Nephron (organoid): ENCODE measurements around the gene MYBPC3.

Experiments
- H3K27ac Mint-ChIP-seq, 3 experiments: 2 replicates each; pipeline ENCODE4 v1.8.0; 2020; ENCODE audit warnings: mixed read lengths in 3 of 3, mild to moderate bottlenecking in 2 of 3, moderate library complexity in 1 of 3
- H3K27me3 Mint-ChIP-seq: 2 replicates; pipeline ENCODE4 v1.8.0; 2021; ENCODE audit warnings: low read depth, mild to moderate bottlenecking, moderate library complexity, mixed read lengths
- H3K36me3 Mint-ChIP-seq: 2 replicates; pipeline ENCODE4 v1.8.0; 2020; ENCODE audit warnings: low read depth, mixed read lengths
- H3K4me1 Mint-ChIP-seq: 2 replicates; pipeline ENCODE4 v1.8.0; 2020; ENCODE audit warnings: mixed read lengths
- H3K4me3 Mint-ChIP-seq, 3 experiments: 2 replicates each; pipeline ENCODE4 v1.8.0; 2020; ENCODE audit warnings: mild to moderate bottlenecking in 3 of 3, mixed read lengths in 3 of 3, moderate library complexity in 2 of 3
- H3K9me3 Mint-ChIP-seq: 2 replicates; pipeline ENCODE4 v1.8.0; 2020; ENCODE audit warnings: mixed read lengths
- CTCF ChIP-seq, 3 experiments: fragments of 200-600 bp; sonication (generic); IDR thresholded peaks; one replicate each; pipeline ENCODE4 v1.5.0; 2021; ENCODE audit warnings: antibody characterized with exemption in 3 of 3; ENCODE audit not compliant: unreplicated experiment in 3 of 3

Gene MYBPC3

DNA sequence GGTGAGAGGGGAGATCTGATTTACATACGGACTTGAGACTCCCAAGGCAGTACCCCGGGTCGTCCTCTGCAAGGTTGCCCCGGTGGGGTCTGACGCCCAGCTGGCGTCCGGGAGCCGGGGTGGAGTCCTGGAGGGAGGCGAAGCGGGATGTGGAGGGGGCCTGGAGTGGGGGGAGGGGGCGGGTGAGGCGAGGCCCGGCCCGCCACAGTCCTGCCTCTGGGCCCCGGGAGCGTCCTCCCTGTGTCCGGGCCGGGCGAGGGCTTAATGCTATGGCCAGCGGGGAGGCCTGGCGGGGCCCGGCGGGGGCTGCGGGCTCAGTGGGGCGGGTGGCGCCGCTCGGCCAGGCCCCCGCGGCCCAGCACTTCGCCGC, 2.4 kb upstream of the MYBPC3 start:
- Mint-ChIP-seq H3K4me1 (no peaks in the 10 kb centered on the region), H3K9me3 (no peaks in the 10 kb centered on the region), H3K4me3 (peak overlapping the region; percentile 72 to 82 (median 81)), H3K36me3 (no peaks in the 10 kb centered on the region), H3K27me3 (no peaks in the 10 kb centered on the region), H3K27ac (peak overlapping the region in 2 of 3 experiments; percentile 53 to 60)
- no peak for TF ChIP-seq CTCF (IDR thresholded peaks at IDR 0.05; ENCODE audit: unreplicated experiment in 3 of 3)

GRCh38 chr11:47353978-47354774, 1.7 kb upstream of the MYBPC3 start:
- no peaks in the 10 kb centered on the region for H3K9me3 Mint-ChIP-seq
- H3K4me1 Mint-ChIP-seq, result no peaks in the 10 kb centered on the region
- no peaks in the 10 kb centered on the region for H3K36me3 Mint-ChIP-seq
- H3K27me3 Mint-ChIP-seq, result no peaks in the 10 kb centered on the region
- H3K4me3 Mint-ChIP-seq, result peak overlapping the region; percentile 60 to 81 (median 64)
- H3K27ac Mint-ChIP-seq, result peak overlapping the region in 1 of 3 experiments; percentile 58
- no peak for TF ChIP-seq CTCF (IDR thresholded peaks at IDR 0.05; ENCODE audit: unreplicated experiment in 3 of 3)

- no peak overlapping the region for H3K27ac Mint-ChIP-seq
- H3K4me1 Mint-ChIP-seq, result no peaks in the 10 kb centered on the region
- no peaks in the 10 kb centered on the region for H3K9me3 Mint-ChIP-seq
- H3K4me3 Mint-ChIP-seq, result no peak overlapping the region
- no peak for TF ChIP-seq CTCF (IDR thresholded peaks at IDR 0.05; ENCODE audit: unreplicated experiment in 3 of 3)
- no peaks in the 10 kb centered on the region for H3K27me3 Mint-ChIP-seq
- H3K36me3 Mint-ChIP-seq, result no peaks in the 10 kb centered on the region
These were observed 1.1 kb downstream of the MYBPC3 start for GRCh38 chr11:47351156-47352126.

- no peaks in the 10 kb centered on the region for H3K36me3 Mint-ChIP-seq
- no peaks in the 10 kb centered on the region for H3K9me3 Mint-ChIP-seq
- H3K4me1 Mint-ChIP-seq, result no peaks in the 10 kb centered on the region
- no peaks in the 10 kb centered on the region for H3K27me3 Mint-ChIP-seq
- TF ChIP-seq CTCF (IDR thresholded peaks at IDR 0.05; ENCODE audit: unreplicated experiment in 3 of 3), result no peak
- H3K4me3 Mint-ChIP-seq, result no peak overlapping the region
- no peak overlapping the region for H3K27ac Mint-ChIP-seq
These were observed 2.2 kb downstream of the MYBPC3 start for GRCh38 chr11:47350315-47350714.

GRCh38 chr11:47349521-47350095, 2.9 kb downstream of the MYBPC3 start:
- no peak for TF ChIP-seq CTCF (IDR thresholded peaks at IDR 0.05; ENCODE audit: unreplicated experiment in 3 of 3)
- no peak overlapping the region for H3K4me3 Mint-ChIP-seq
- no peaks in the 10 kb centered on the region for H3K9me3 Mint-ChIP-seq
- peaks cover 3% of the 10 kb centered on the region for H3K27me3 Mint-ChIP-seq
- no peak overlapping the region for H3K27ac Mint-ChIP-seq
- H3K36me3 Mint-ChIP-seq, result no peaks in the 10 kb centered on the region
- no peaks in the 10 kb centered on the region for H3K4me1 Mint-ChIP-seq
